MCF 10A (cell line): ENCODE measurements around the gene TBKBP1. TPM values are rescaled to one million over a fixed set of nuclear protein-coding genes. Genes with fewer than 3 reads are reported as not detected.

ENCODE experiments used
- BruUV-seq: library from RNA; stranded (reverse); fragments of 400-500 nt; replicated peaks from 2 replicates; lab custom pipeline; 2021; lab: Mats Ljungman, UMichigan
- CTCF ChIA-PET: fragments of 300-600 bp; sonication (Branson Sonifier 250); formaldehyde crosslinking; extraction: SDS; loops from one replicate; lab custom pipeline; 2021; ENCODE audit warnings: antibody characterized with exemption, inconsistent platforms; lab: Yijun Ruan, JAX
- POLR2A ChIA-PET: fragments of 300-600, 350-650 bp; sonication (Branson Sonifier 250); formaldehyde crosslinking; extraction: SDS; loops from one replicate; lab custom pipeline; 2020; ENCODE audit warnings: antibody characterized with exemption, inconsistent platforms; lab: Yijun Ruan, JAX
- DNase-seq: peaks from one replicate; pipeline ENCODE4 v3.0.0-alpha.2; 2018; ENCODE audit not compliant: unreplicated experiment
- H3K27ac Mint-ChIP-seq: one replicate; pipeline ENCODE4 v1.8.0; 2022; ENCODE audit warnings: mild to moderate bottlenecking, low read depth, mixed read lengths; ENCODE audit not compliant: unreplicated experiment
- H3K27me3 Mint-ChIP-seq: one replicate; pipeline ENCODE4 v1.8.0; 2022; ENCODE audit warnings: mixed read lengths; ENCODE audit not compliant: insufficient read depth, unreplicated experiment
- H3K36me3 Mint-ChIP-seq: one replicate; pipeline ENCODE4 v1.8.0; 2022; ENCODE audit warnings: mild to moderate bottlenecking, moderate library complexity, mixed read lengths; ENCODE audit not compliant: insufficient read depth, unreplicated experiment
- H3K4me1 Mint-ChIP-seq: one replicate; pipeline ENCODE4 v1.8.0; 2022; ENCODE audit warnings: mixed read lengths; ENCODE audit not compliant: insufficient read depth, unreplicated experiment
- H3K4me3 Mint-ChIP-seq: one replicate; pipeline ENCODE4 v1.8.0; 2022; ENCODE audit warnings: mild to moderate bottlenecking, moderate library complexity, mixed read lengths; ENCODE audit not compliant: unreplicated experiment
- H3K9me3 Mint-ChIP-seq: one replicate; pipeline ENCODE4 v1.8.0; 2022; ENCODE audit warnings: mixed read lengths; ENCODE audit not compliant: unreplicated experiment
- intact Hi-C: fragments of 100-400 bp; cut with micrococcal nuclease; formaldehyde crosslinking; loops from 2 replicates; pipeline ENCODE4 v1.14.1; 2022
- total RNA-seq: library from RNA; stranded (reverse); gene quantifications from 2 replicates; pipeline ENCODE4 v1.2.3, GENCODE V29; 2022
- TF ChIP-seq, protein P1 (sequence below): fragments of 200-600 bp; IDR thresholded peaks from one replicate; pipeline ENCODE4 v1.8.0; 2022; ENCODE audit warnings: antibody characterized with exemption, mild to moderate bottlenecking; ENCODE audit not compliant: unreplicated experiment

Gene TBKBP1
- total RNA-seq, 1 experiment from 2014 or later: 0.40 TPM

DNA sequence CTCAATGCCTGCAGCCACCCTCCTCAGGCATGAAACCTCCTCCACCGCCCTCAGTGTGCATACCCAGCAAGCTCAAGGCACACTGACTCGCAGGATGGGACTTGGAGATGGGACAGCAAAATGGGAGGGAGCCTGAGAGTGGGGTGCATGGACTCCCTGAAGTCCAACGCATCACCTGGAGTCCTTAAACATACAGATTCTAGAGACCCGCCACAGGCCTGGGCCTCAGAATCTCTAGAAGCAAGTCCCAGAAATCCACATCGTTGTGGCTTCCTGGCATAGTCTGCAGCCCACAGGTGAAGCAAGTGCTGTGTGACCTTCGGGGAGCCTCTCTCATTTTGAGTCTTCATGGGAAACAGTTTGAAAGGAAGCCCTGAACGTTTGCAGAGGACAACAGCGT, 35.5 kb downstream of the TBKBP1 start:
- Mint-ChIP-seq H3K4me1 (no peaks in the 10 kb centered on the region), H3K27ac (no peak overlapping the region), H3K4me3 (no peak overlapping the region), H3K9me3 (no peaks in the 10 kb centered on the region), H3K27me3 (peaks cover 93% of the 10 kb centered on the region), H3K36me3 (no peaks in the 10 kb centered on the region)
- DNase-seq: no peak
- ChIA-PET CTCF (no interaction called here), POLR2A (interaction anchor here (0.6 kb wide), 1 partner anchor 73 kb away, joined by 3 read pairs; no protein-coding TSS in a partner anchor)
- intact Hi-C loops: no loop called here
- TF ChIP-seq, protein P1, sequence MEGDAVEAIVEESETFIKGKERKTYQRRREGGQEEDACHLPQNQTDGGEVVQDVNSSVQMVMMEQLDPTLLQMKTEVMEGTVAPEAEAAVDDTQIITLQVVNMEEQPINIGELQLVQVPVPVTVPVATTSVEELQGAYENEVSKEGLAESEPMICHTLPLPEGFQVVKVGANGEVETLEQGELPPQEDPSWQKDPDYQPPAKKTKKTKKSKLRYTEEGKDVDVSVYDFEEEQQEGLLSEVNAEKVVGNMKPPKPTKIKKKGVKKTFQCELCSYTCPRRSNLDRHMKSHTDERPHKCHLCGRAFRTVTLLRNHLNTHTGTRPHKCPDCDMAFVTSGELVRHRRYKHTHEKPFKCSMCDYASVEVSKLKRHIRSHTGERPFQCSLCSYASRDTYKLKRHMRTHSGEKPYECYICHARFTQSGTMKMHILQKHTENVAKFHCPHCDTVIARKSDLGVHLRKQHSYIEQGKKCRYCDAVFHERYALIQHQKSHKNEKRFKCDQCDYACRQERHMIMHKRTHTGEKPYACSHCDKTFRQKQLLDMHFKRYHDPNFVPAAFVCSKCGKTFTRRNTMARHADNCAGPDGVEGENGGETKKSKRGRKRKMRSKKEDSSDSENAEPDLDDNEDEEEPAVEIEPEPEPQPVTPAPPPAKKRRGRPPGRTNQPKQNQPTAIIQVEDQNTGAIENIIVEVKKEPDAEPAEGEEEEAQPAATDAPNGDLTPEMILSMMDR: no peak
- BruUV-seq: no TSS peak

DNA sequence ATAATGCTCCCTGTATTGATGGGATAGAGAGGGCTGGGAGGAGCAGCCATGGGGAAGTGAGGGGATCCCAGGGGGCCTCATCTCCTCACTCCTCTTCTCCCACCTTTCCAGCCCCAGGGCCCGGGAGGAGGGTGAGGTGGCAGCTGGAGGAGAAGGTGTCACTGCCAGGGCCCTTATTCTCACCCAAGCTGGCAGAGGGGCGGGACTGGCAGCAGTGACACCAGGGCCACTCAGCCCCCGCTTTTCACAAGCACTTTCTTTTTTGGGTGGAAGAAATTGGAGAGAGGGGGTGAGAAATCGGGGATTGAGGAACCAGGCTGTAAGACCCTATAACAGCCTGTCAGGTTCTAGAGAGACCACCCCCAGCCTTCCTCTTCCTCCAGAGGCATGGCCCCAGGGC, 36.7 kb downstream of the TBKBP1 start:
- Mint-ChIP-seq H3K27ac (no peak overlapping the region), H3K4me3 (no peak overlapping the region), H3K9me3 (no peaks in the 10 kb centered on the region), H3K36me3 (no peaks in the 10 kb centered on the region), H3K27me3 (peaks cover 86% of the 10 kb centered on the region), H3K4me1 (no peaks in the 10 kb centered on the region)
- DNase-seq: no peak
- intact Hi-C loops: no loop called here
- no TSS peak for BruUV-seq
- ChIA-PET POLR2A (no interaction called here), CTCF (no interaction called here)
- TF ChIP-seq, protein P1: no peak

DNA sequence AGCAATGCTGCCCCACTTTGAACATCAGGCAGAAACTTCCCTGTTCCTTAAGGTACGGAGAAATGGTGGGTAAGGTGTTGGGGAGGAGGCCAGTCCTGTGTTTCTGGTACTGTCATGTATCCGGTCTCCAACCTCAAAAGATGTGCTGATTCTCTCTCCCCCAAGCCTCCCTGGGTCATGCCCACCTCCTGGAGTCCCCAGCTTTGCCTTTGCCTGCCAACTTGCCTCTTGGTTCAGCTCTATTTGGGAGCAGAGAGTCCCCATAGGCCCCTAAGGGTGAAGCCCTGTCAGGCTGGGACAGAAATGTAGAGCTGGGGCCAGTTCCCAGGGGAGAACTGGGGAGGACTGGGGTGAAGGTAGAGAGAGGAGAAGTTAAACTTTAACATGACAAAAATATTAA, 37.4 kb downstream of the TBKBP1 start:
- intact Hi-C loops: no loop called here
- POLR2A ChIA-PET: no interaction called here
- TF ChIP-seq, protein P1: no peak
- H3K9me3 Mint-ChIP-seq: no peaks in the 10 kb centered on the region
- DNase-seq: no peak
- peaks cover 79% of the 10 kb centered on the region for H3K27me3 Mint-ChIP-seq
- no peak overlapping the region for H3K27ac Mint-ChIP-seq
- H3K36me3 Mint-ChIP-seq: no peaks in the 10 kb centered on the region
- H3K4me3 Mint-ChIP-seq: no peak overlapping the region
- no TSS peak for BruUV-seq
- H3K4me1 Mint-ChIP-seq: no peaks in the 10 kb centered on the region
- CTCF ChIA-PET: no interaction called here

DNA sequence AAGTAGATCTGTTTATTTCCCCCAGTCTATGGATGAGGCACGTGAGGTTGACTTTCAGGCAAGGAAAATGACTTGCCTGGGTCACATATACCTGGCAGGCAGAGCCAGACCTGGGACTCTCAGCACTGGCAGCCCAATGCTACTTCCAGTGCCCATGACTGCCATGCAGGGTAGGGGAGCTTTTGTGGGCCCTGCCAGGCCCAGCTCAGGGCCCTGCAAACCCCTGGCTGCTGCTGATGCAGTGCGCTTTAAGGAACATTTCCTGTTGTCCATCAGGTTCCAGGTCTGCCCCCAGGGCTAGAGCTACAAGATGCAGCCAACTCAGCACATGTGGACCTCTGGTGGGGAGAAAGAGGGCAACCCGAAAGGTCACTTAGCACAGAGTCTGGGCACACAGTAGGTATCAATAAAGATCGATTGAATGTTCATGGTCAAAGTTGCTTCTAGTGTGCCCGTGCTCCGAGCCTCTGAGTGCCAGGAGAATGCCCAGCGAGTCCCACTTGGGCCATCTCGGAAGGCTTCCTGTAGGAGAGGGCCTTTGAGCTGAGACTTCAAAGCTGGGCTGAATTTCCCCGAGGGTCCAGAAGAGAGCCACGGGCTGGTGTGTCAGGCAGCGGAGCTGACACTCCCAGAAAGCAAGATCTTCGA, 38.6 kb downstream of the TBKBP1 start:
- CTCF ChIA-PET: interaction anchor here (0.6 to 0.9 kb wide), 4 partner anchors 33 to 235 kb away, joined by 3 read pairs; no protein-coding TSS in a partner anchor
- Mint-ChIP-seq H3K4me3 (no peak overlapping the region), H3K27me3 (peaks cover 69% of the 10 kb centered on the region), H3K9me3 (no peaks in the 10 kb centered on the region), H3K36me3 (no peaks in the 10 kb centered on the region), H3K4me1 (no peaks in the 10 kb centered on the region), H3K27ac (no peak overlapping the region)
- TF ChIP-seq, protein P1: no peak
- intact Hi-C loops: no loop called here
- DNase-seq: no peak
- no TSS peak for BruUV-seq
- POLR2A ChIA-PET: interaction anchor here (0.6 kb wide), 1 partner anchor 423 kb away, joined by 3 read pairs; no protein-coding TSS in a partner anchor
